ENCODE measurements around the gene ZNF318.

Gene ZNF318

GRCh38 chr6:43408259-43408658 is 38.8 kb upstream of the ZNF318 start:
- Histone ChIP-seq H3K4me3 (ENCODE audit: control insufficient read depth in 1 of 7, extremely low read depth in 1 of 7, insufficient read depth in 4 of 7, low read depth in 2 of 7, low read length in 6 of 7) (no peak overlapping the region), H3K27me3 (replicated peaks in 2 of 5; ENCODE audit: control insufficient read depth in 4 of 5, insufficient read depth in 5 of 5, low read length in 4 of 5) (peaks cover 0 to 16% (median 6%) of the 10 kb centered on the region in 5 experiments), H3K9me3 (ENCODE audit: control extremely low read depth in 1 of 5, control insufficient read depth in 4 of 5, insufficient read depth in 2 of 5, low read depth in 1 of 5, low read length in 4 of 5) (peaks cover 0 to 9% (median 6%) of the 10 kb centered on the region in 5 experiments), H3K4me1 (ENCODE audit: control extremely low read depth in 1 of 4, control insufficient read depth in 4 of 4, insufficient read depth in 4 of 4, low read length in 3 of 4) (no peaks in the 10 kb centered on the region), H3K36me3 (ENCODE audit: control insufficient read depth in 4 of 4, insufficient read depth in 4 of 4, low read length in 3 of 4) (no peaks in the 10 kb centered on the region), H3K27ac (ENCODE audit: insufficient read depth in 1 of 2, low read depth in 1 of 2, low read length in 2 of 2, poor library complexity in 1 of 2, severe bottlenecking in 2 of 2) (no peak overlapping the region)
- DNase-seq, result no peak
- WGBS (ENCODE audit: insufficient coverage), result 94% methylated on average over 3 of the region's 4 CpGs
- POLR2A ChIA-PET, result no interaction called here
- CTCF ChIA-PET, result interaction anchor here (0.5 kb wide), 1 partner anchor 257 kb away, joined by 3 read pairs; no protein-coding TSS in a partner anchor

- 100% methylated on average over 1 of the region's 1 CpG for WGBS (ENCODE audit: insufficient coverage)
- H3K4me1 ChIP-seq (ENCODE audit: control extremely low read depth in 1 of 4, control insufficient read depth in 4 of 4, insufficient read depth in 4 of 4, low read length in 3 of 4), result no peaks in the 10 kb centered on the region
- H3K4me3 ChIP-seq (ENCODE audit: control insufficient read depth in 1 of 7, extremely low read depth in 1 of 7, insufficient read depth in 4 of 7, low read depth in 2 of 7, low read length in 6 of 7), result no peak overlapping the region
- CTCF ChIA-PET, result no interaction called here
- no peak overlapping the region for H3K27ac ChIP-seq (ENCODE audit: insufficient read depth in 1 of 2, low read depth in 1 of 2, low read length in 2 of 2, poor library complexity in 1 of 2, severe bottlenecking in 2 of 2)
- POLR2A ChIA-PET, result no interaction called here
- no peaks in the 10 kb centered on the region for H3K36me3 ChIP-seq (ENCODE audit: control insufficient read depth in 4 of 4, insufficient read depth in 4 of 4, low read length in 3 of 4)
- DNase-seq, result no peak
- peaks cover 0 to 17% (median 3%) of the 10 kb centered on the region in 5 experiments for H3K27me3 ChIP-seq (replicated peaks in 2 of 5; ENCODE audit: control insufficient read depth in 4 of 5, insufficient read depth in 5 of 5, low read length in 4 of 5)
- H3K9me3 ChIP-seq (ENCODE audit: control extremely low read depth in 1 of 5, control insufficient read depth in 4 of 5, insufficient read depth in 2 of 5, low read depth in 1 of 5, low read length in 4 of 5), result no peaks in the 10 kb centered on the region
Observed at GRCh38 chr6:43407296-43407695, 37.8 kb upstream of the ZNF318 start.

- CTCF ChIA-PET, result interaction anchor here (1.3 kb wide), 1 partner anchor 24 kb away, joined by 3 read pairs; no protein-coding TSS in a partner anchor
- DNase-seq, result no peak
- H3K9me3 ChIP-seq (ENCODE audit: control extremely low read depth in 1 of 5, control insufficient read depth in 4 of 5, insufficient read depth in 2 of 5, low read depth in 1 of 5, low read length in 4 of 5), result no peaks in the 10 kb centered on the region
- POLR2A ChIA-PET, result interaction anchor here (0.6 kb wide), 1 partner anchor 34 kb away, joined by 3 read pairs; no protein-coding TSS in a partner anchor
- H3K4me3 ChIP-seq (ENCODE audit: control insufficient read depth in 1 of 7, extremely low read depth in 1 of 7, insufficient read depth in 4 of 7, low read depth in 2 of 7, low read length in 6 of 7), result no peak overlapping the region
- peaks cover 0 to 19% (median 7%) of the 10 kb centered on the region in 5 experiments for H3K27me3 ChIP-seq (replicated peaks in 2 of 5; ENCODE audit: control insufficient read depth in 4 of 5, insufficient read depth in 5 of 5, low read length in 4 of 5)
- no peaks in the 10 kb centered on the region for H3K36me3 ChIP-seq (ENCODE audit: control insufficient read depth in 4 of 4, insufficient read depth in 4 of 4, low read length in 3 of 4)
- no peaks in the 10 kb centered on the region for H3K4me1 ChIP-seq (ENCODE audit: control extremely low read depth in 1 of 4, control insufficient read depth in 4 of 4, insufficient read depth in 4 of 4, low read length in 3 of 4)
- WGBS (ENCODE audit: insufficient coverage), result 68% methylated on average over 3 of the region's 3 CpGs
- no peak overlapping the region for H3K27ac ChIP-seq (ENCODE audit: insufficient read depth in 1 of 2, low read depth in 1 of 2, low read length in 2 of 2, poor library complexity in 1 of 2, severe bottlenecking in 2 of 2)
Observed at GRCh38 chr6:43405354-43405753, 35.9 kb upstream of the ZNF318 start.

DNA sequence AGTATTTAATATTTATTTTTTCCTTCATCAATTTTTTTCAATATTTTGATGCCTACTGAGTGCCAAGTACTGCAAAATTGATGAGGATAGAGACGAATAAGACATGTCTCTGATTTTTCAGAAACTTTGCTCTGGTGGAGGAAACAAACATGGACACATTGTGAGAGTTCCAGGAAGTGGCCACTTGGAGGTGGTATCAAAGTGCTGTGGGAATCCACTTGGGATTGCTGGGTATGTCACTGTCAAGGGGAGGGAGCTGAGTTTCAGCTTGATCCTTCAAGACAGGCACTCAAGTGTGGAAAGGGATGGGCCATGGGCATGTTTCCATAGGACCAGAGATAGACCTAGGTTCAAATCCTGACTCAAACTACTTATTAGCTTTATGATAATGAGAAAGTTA is 33.4 kb upstream of the ZNF318 start:
- H3K4me3 ChIP-seq (ENCODE audit: control insufficient read depth in 1 of 7, extremely low read depth in 1 of 7, insufficient read depth in 4 of 7, low read depth in 2 of 7, low read length in 6 of 7), result no peak overlapping the region
- no peak overlapping the region for H3K27ac ChIP-seq (ENCODE audit: insufficient read depth in 1 of 2, low read depth in 1 of 2, low read length in 2 of 2, poor library complexity in 1 of 2, severe bottlenecking in 2 of 2)
- no peaks in the 10 kb centered on the region for H3K36me3 ChIP-seq (ENCODE audit: control insufficient read depth in 4 of 4, insufficient read depth in 4 of 4, low read length in 3 of 4)
- ChIA-PET CTCF (interaction anchor here (1.3 to 1.4 kb wide), 2 partner anchors 9 to 16 kb away, joined by 3 read pairs; no protein-coding TSS in a partner anchor), POLR2A (no interaction called here)
- no peak for DNase-seq
- 75% methylated on average over 1 of the region's 1 CpG for WGBS (ENCODE audit: insufficient coverage)
- H3K4me1 ChIP-seq (ENCODE audit: control extremely low read depth in 1 of 4, control insufficient read depth in 4 of 4, insufficient read depth in 4 of 4, low read length in 3 of 4), result no peaks in the 10 kb centered on the region
- peaks cover 0 to 26% (median 13%) of the 10 kb centered on the region in 5 experiments for H3K27me3 ChIP-seq (replicated peaks in 2 of 5; ENCODE audit: control insufficient read depth in 4 of 5, insufficient read depth in 5 of 5, low read length in 4 of 5)
- H3K9me3 ChIP-seq (ENCODE audit: control extremely low read depth in 1 of 5, control insufficient read depth in 4 of 5, insufficient read depth in 2 of 5, low read depth in 1 of 5, low read length in 4 of 5), result no peaks in the 10 kb centered on the region

GRCh38 chr6:43401730-43402129 is 32.3 kb upstream of the ZNF318 start:
- Histone ChIP-seq H3K27me3 (replicated peaks in 2 of 5; ENCODE audit: control insufficient read depth in 4 of 5, insufficient read depth in 5 of 5, low read length in 4 of 5) (peaks cover 0 to 25% (median 13%) of the 10 kb centered on the region in 5 experiments), H3K4me3 (ENCODE audit: control insufficient read depth in 1 of 7, extremely low read depth in 1 of 7, insufficient read depth in 4 of 7, low read depth in 2 of 7, low read length in 6 of 7) (no peak overlapping the region), H3K27ac (ENCODE audit: insufficient read depth in 1 of 2, low read depth in 1 of 2, low read length in 2 of 2, poor library complexity in 1 of 2, severe bottlenecking in 2 of 2) (no peak overlapping the region), H3K36me3 (ENCODE audit: control insufficient read depth in 4 of 4, insufficient read depth in 4 of 4, low read length in 3 of 4) (no peaks in the 10 kb centered on the region), H3K9me3 (ENCODE audit: control extremely low read depth in 1 of 5, control insufficient read depth in 4 of 5, insufficient read depth in 2 of 5, low read depth in 1 of 5, low read length in 4 of 5) (no peaks in the 10 kb centered on the region), H3K4me1 (ENCODE audit: control extremely low read depth in 1 of 4, control insufficient read depth in 4 of 4, insufficient read depth in 4 of 4, low read length in 3 of 4) (no peaks in the 10 kb centered on the region)
- ChIA-PET POLR2A (interaction anchor here (0.9 kb wide), 1 partner anchor 68 kb away, joined by 4 read pairs; no protein-coding TSS in a partner anchor), CTCF (interaction anchor here (0.7 kb wide), 1 partner anchor 12 kb away, joined by 3 read pairs; no protein-coding TSS in a partner anchor)
- WGBS (ENCODE audit: insufficient coverage), result 93% methylated on average over 3 of the region's 3 CpGs
- no peak for DNase-seq

GRCh38 chr6:43399932-43400487 is 30.6 kb upstream of the ZNF318 start:
- Histone ChIP-seq H3K4me3 (ENCODE audit: control insufficient read depth in 1 of 7, extremely low read depth in 1 of 7, insufficient read depth in 4 of 7, low read depth in 2 of 7, low read length in 6 of 7) (no peak overlapping the region), H3K4me1 (ENCODE audit: control extremely low read depth in 1 of 4, control insufficient read depth in 4 of 4, insufficient read depth in 4 of 4, low read length in 3 of 4) (no peaks in the 10 kb centered on the region), H3K36me3 (ENCODE audit: control insufficient read depth in 4 of 4, insufficient read depth in 4 of 4, low read length in 3 of 4) (no peaks in the 10 kb centered on the region), H3K27me3 (replicated peaks in 2 of 5; ENCODE audit: control insufficient read depth in 4 of 5, insufficient read depth in 5 of 5, low read length in 4 of 5) (peaks cover 0 to 20% (median 16%) of the 10 kb centered on the region in 5 experiments), H3K9me3 (ENCODE audit: control extremely low read depth in 1 of 5, control insufficient read depth in 4 of 5, insufficient read depth in 2 of 5, low read depth in 1 of 5, low read length in 4 of 5) (no peaks in the 10 kb centered on the region), H3K27ac (ENCODE audit: insufficient read depth in 1 of 2, low read depth in 1 of 2, low read length in 2 of 2, poor library complexity in 1 of 2, severe bottlenecking in 2 of 2) (no peak overlapping the region)
- CTCF ChIA-PET, result interaction anchor here (1.5 to 3.0 kb wide), 3 partner anchors 10 to 92 kb away, joined by 6 to 9 read pairs (median 6); partner anchors contain the start of gene CRIP3
- no peak for DNase-seq
- POLR2A ChIA-PET, result no interaction called here
- WGBS (ENCODE audit: insufficient coverage), result 100% methylated on average over 1 of the region's 3 CpGs

- 94% methylated on average over 6 of the region's 6 CpGs for WGBS (ENCODE audit: insufficient coverage)
- ChIA-PET POLR2A (no interaction called here), CTCF (interaction anchor here (1.1 to 1.6 kb wide), 6 partner anchors 13 to 132 kb away, joined by 3 to 4 read pairs (median 4); no protein-coding TSS in a partner anchor)
- Histone ChIP-seq H3K27me3 (replicated peaks in 2 of 5; ENCODE audit: control insufficient read depth in 4 of 5, insufficient read depth in 5 of 5, low read length in 4 of 5) (peaks cover 0 to 48% (median 18%) of the 10 kb centered on the region in 5 experiments), H3K9me3 (ENCODE audit: control extremely low read depth in 1 of 5, control insufficient read depth in 4 of 5, insufficient read depth in 2 of 5, low read depth in 1 of 5, low read length in 4 of 5) (no peaks in the 10 kb centered on the region), H3K36me3 (ENCODE audit: control insufficient read depth in 4 of 4, insufficient read depth in 4 of 4, low read length in 3 of 4) (no peaks in the 10 kb centered on the region), H3K27ac (ENCODE audit: insufficient read depth in 1 of 2, low read depth in 1 of 2, low read length in 2 of 2, poor library complexity in 1 of 2, severe bottlenecking in 2 of 2) (no peak overlapping the region), H3K4me3 (ENCODE audit: control insufficient read depth in 1 of 7, extremely low read depth in 1 of 7, insufficient read depth in 4 of 7, low read depth in 2 of 7, low read length in 6 of 7) (no peak overlapping the region), H3K4me1 (ENCODE audit: control extremely low read depth in 1 of 4, control insufficient read depth in 4 of 4, insufficient read depth in 4 of 4, low read length in 3 of 4) (peaks cover 0 to 18% (median 12%) of the 10 kb centered on the region in 4 experiments)
- DNase-seq, result no peak
Observed at GRCh38 chr6:43396408-43397149, 27.1 kb upstream of the ZNF318 start.

Data from common myeloid progenitor, CD34-positive (primary cell).